NB4 (cell line): ENCODE measurements around the gene LYST.

ENCODE experiments used
- DNase-seq: peaks from one replicate; pipeline ENCODE4 v3.0.0; 2010; ENCODE audit warnings: low read depth
- H3K4me3 ChIP-seq: one replicate; pipeline ENCODE4 v1.5.1; 2011; ENCODE audit warnings: mild to moderate bottlenecking, low read depth, low read length, moderate library complexity
- MAX ChIP-seq: IDR thresholded peaks from 2 replicates; pipeline ENCODE4 v1.6.1; 2011; ENCODE audit warnings: low read depth, low read length
- MYC ChIP-seq: IDR thresholded peaks from 2 replicates; pipeline ENCODE4 v1.6.1; 2011; ENCODE audit warnings: low read depth, low read length
- POLR2A ChIP-seq: IDR thresholded peaks from 2 replicates; pipeline ENCODE4 v1.6.1; 2011; ENCODE audit warnings: mild to moderate bottlenecking; ENCODE audit not compliant: insufficient read length; ENCODE audit errors: extremely low read depth
- TF ChIP-seq, protein P1 (sequence below): IDR thresholded peaks from one replicate; pipeline ENCODE4 v1.5.1; 2012; ENCODE audit warnings: low read depth, low read length

The LYST gene

GRCh38 chr1:235637756-235638534 lies 228.8 kb downstream of the LYST start:
- no peak for DNase-seq
- no peak overlapping the region for H3K4me3 ChIP-seq
- TF ChIP-seq MAX (no peak), MYC (no peak), POLR2A (no peak)
- TF ChIP-seq, protein P1, sequence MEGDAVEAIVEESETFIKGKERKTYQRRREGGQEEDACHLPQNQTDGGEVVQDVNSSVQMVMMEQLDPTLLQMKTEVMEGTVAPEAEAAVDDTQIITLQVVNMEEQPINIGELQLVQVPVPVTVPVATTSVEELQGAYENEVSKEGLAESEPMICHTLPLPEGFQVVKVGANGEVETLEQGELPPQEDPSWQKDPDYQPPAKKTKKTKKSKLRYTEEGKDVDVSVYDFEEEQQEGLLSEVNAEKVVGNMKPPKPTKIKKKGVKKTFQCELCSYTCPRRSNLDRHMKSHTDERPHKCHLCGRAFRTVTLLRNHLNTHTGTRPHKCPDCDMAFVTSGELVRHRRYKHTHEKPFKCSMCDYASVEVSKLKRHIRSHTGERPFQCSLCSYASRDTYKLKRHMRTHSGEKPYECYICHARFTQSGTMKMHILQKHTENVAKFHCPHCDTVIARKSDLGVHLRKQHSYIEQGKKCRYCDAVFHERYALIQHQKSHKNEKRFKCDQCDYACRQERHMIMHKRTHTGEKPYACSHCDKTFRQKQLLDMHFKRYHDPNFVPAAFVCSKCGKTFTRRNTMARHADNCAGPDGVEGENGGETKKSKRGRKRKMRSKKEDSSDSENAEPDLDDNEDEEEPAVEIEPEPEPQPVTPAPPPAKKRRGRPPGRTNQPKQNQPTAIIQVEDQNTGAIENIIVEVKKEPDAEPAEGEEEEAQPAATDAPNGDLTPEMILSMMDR: no peak

DNA sequence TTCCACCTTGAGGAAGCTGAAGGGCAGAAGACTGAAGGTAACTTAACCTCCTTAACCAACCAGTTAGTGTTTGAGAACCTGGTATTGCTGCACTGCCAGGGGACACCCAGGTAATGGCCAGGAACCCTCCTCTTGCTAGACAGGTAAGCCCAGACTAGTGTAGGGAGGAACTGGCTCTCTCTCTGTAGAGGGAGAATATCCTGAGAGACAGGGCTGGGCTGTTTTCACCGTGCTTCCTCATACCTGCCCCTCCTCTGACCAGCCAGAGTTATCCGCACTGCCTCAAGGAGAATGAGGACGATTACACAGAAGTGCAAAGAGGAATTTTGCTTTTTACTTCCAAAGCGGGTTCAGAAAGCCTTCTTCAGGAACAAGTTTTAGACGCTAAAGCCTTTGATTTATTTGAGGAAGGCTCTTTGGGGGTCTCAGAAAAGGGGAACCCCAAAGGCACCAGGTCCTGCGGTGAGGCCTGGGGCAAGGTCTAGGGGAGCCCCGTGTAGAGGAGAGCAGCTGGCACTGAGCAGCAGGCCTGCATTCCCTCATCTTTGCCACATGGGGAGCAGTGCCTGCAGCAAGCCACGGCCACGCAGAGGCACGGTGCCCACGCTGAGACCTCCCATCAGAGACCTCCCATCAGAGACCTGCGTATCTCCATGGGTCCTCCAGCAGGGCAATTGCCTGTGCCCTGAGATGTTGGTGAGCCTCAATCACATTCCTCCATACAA lies 230.6 kb downstream of the LYST start:
- H3K4me3 ChIP-seq: no peak overlapping the region
- TF ChIP-seq POLR2A (no peak), MYC (no peak), MAX (no peak)
- TF ChIP-seq, protein P1: no peak
- DNase-seq: no peak

DNA sequence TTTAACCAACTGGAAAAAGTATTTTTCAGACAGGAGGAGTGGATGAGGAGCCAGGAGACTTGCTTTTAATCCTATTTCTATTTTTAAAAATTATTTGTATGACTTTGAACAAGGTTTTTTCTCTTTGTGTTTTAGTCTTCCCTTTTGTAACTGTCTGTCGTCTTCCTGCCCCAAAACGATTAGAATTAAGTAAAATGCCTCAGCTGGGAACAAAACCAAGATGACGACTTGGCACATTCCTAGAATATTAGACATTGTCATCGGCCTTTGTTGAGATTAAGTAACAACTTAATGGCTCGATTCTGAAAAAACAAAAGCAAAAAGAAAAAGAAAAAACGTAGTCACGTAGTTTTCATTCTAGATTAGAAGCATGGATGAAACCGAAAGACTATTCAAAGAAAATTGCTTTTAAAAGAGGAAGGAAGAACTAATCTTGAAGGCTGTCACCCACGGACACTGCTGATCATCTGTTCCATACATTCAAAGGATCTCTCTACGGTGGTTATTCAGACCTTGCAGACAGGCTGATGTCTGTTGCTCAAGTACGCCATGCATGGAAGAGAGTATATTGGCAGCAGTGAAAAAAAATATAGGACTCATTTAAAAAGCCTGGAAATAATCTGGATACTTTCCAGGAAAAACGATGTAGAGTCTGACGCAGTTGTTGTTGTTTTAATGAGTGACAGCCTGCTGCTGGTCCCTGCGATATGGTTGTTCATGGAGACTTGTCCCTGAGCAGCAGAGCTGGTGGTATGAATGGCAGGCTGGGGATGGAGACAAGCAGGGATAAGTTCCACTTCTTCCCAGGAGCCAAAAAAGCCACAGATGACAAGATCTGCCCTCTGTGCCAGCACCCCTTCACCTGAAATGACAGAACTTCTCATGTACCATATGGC lies 234.0 kb downstream of the LYST start:
- DNase-seq: peak; percentile 43
- TF ChIP-seq POLR2A (no peak), MAX (no peak), MYC (no peak)
- TF ChIP-seq, protein P1: no peak
- H3K4me3 ChIP-seq: no peak overlapping the region

DNA sequence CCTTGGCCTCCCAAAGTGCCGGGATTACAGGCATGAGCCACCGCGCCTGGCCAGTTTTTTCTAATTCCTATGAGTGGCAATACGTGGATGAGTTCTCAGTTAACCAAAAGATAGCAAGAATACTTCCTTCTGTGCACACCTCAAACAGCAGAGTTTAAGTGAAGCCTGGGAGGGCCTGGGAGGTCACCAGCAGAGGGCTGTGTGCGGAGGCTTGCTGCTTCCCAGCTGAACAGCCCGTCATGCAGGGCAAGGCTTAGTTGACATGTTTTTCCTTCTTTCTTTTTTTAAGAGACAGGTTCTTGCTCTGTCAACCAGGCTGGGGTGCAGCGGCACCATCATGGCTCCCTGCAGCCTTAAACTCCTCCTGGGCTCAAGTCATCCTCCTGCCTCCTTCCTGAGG lies 234.9 kb downstream of the LYST start:
- no peak for DNase-seq
- no peak overlapping the region for H3K4me3 ChIP-seq
- TF ChIP-seq MAX: no peak
- no peak for TF ChIP-seq MYC
- TF ChIP-seq POLR2A: no peak
- TF ChIP-seq, protein P1: peak; percentile 2

GRCh38 chr1:235628316-235629005 lies 238.2 kb downstream of the LYST start:
- H3K4me3 ChIP-seq: no peak overlapping the region
- TF ChIP-seq POLR2A (no peak), MYC (no peak), MAX (no peak)
- DNase-seq: no peak
